ENCODE measurements around the gene OR2T3.
"Not testable (repeated sequence)": the region's sequence is repeated elsewhere in the genome, so short reads cannot be mapped to it uniquely, and the experiment has no call there.

OR2T3 gene

GRCh38 chr1:248442500-248443277, 30.5 kb upstream of the OR2T3 start:
- WGBS, 2 experiments (ENCODE audit: insufficient coverage in 2 of 2), result no CpG with 5 or more reads among the region's 2 CpGs
- not testable (repeated sequence) for H3K27ac ChIP-seq (ENCODE audit: low read depth, low read length, severe bottlenecking); H3K4me3 ChIP-seq (ENCODE audit: extremely low read depth, insufficient read depth, low read length, poor library complexity, severe bottlenecking); H3K4me1 ChIP-seq (ENCODE audit: control insufficient read depth, insufficient read depth, low read length, poor library complexity, severe bottlenecking); H3K36me3 ChIP-seq (ENCODE audit: control insufficient read depth, insufficient read depth, low read length); H3K9me3 ChIP-seq (ENCODE audit: control insufficient read depth, low read length)

DNA sequence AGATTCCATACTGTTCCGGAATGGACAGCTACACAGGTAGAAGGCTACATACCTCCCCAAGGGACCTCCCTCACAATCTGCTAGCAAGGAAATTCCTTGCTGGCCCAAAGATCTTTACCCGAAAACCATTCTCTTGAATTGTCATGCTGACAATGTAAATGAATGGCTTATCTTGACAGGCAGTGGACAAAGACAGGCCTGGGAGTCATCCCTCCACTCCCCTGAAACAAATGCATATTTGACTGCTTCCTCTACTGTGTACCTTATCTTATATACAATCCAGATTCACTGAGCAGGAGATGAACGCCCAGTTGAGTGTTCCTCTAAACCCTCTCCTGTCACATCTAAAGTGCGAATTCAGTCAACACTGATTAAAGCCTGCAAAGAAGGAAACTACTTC, 28.5 kb upstream of the OR2T3 start:
- H3K4me3 ChIP-seq (ENCODE audit: extremely low read depth, insufficient read depth, low read length, poor library complexity, severe bottlenecking); H3K4me1 ChIP-seq (ENCODE audit: control insufficient read depth, insufficient read depth, low read length, poor library complexity, severe bottlenecking); H3K9me3 ChIP-seq (ENCODE audit: control insufficient read depth, low read length); H3K36me3 ChIP-seq (ENCODE audit: control insufficient read depth, insufficient read depth, low read length); H3K27ac ChIP-seq (ENCODE audit: low read depth, low read length, severe bottlenecking): not testable (repeated sequence)
- WGBS, 2 experiments (ENCODE audit: insufficient coverage in 2 of 2), result 74 to 94% methylated on average over 2 of the region's 4 CpGs

DNA sequence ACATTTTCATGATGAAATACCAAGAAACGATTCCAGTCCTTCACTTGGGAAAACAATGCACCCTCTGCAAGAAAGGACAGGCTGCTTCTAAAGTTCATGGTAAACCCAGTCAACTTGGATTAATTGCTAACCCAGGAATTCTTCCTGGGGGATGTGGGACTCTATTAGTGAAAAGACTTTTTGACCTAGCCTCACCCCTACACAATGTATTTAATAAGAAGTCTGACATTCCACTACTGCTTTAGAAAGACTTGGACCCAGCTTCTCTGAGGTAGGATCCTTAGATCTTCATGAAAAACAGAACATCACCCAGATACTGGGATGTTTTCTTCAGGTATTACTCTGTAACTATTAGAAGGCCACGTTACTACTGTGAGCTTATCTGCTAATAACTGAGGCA, 27.8 kb upstream of the OR2T3 start, which contains the start of gene OR2T2:
Gene OR2T2 (plus strand): TSS at position 239 of the 400 bp plus-strand sequence. CDS start 7,161 bp downstream, outside the sequence.
- not testable (repeated sequence) for H3K9me3 ChIP-seq (ENCODE audit: control insufficient read depth, low read length); H3K36me3 ChIP-seq (ENCODE audit: control insufficient read depth, insufficient read depth, low read length); H3K27ac ChIP-seq (ENCODE audit: low read depth, low read length, severe bottlenecking); H3K4me3 ChIP-seq (ENCODE audit: extremely low read depth, insufficient read depth, low read length, poor library complexity, severe bottlenecking); H3K4me1 ChIP-seq (ENCODE audit: control insufficient read depth, insufficient read depth, low read length, poor library complexity, severe bottlenecking)
- WGBS, 2 experiments (ENCODE audit: insufficient coverage in 2 of 2), result no CpG with 5 or more reads among the region's 2 CpGs

- not testable (repeated sequence) for H3K36me3 ChIP-seq (ENCODE audit: control insufficient read depth, insufficient read depth, low read length); H3K9me3 ChIP-seq (ENCODE audit: control insufficient read depth, low read length); H3K4me1 ChIP-seq (ENCODE audit: control insufficient read depth, insufficient read depth, low read length, poor library complexity, severe bottlenecking); H3K27ac ChIP-seq (ENCODE audit: low read depth, low read length, severe bottlenecking); H3K4me3 ChIP-seq (ENCODE audit: extremely low read depth, insufficient read depth, low read length, poor library complexity, severe bottlenecking)
- no CpG with 5 or more reads among the region's 4 CpGs for WGBS, 2 experiments (ENCODE audit: insufficient coverage in 2 of 2)
Measured at GRCh38 chr1:248448409-248449074, 24.6 kb upstream of the OR2T3 start.

DNA sequence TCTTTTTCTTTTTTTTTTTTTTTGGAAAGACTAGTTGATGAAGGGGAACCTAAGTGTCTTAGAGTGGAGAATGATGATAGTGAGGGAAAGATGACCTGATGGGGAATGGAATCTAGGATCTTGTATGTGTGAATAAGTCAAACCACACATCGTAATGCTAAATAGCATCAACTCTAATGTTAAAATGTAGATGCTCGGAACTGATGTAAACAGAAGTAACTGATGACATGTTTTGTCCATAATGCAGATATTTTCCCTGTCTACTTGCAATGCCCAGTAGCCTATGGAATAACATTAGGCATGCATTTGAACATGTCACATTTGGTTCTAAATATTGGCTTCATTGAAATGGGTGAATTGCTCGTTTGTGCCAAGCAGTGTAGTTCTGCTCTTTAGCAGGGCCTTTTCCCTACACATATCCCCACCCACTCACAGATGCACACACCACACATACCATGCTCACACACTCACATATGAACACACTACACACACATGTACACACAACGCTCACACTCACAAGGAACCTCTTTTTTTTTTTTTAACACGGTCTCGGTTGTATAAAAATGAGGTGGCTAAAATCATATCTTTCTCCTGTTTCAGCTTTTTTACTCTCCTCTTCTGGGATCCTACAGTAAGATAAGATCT, 23.2 kb upstream of the OR2T3 start:
- no CpG with 5 or more reads among the region's 6 CpGs for WGBS, 2 experiments (ENCODE audit: insufficient coverage in 2 of 2)
- H3K27ac ChIP-seq (ENCODE audit: low read depth, low read length, severe bottlenecking); H3K36me3 ChIP-seq (ENCODE audit: control insufficient read depth, insufficient read depth, low read length); H3K9me3 ChIP-seq (ENCODE audit: control insufficient read depth, low read length); H3K4me1 ChIP-seq (ENCODE audit: control insufficient read depth, insufficient read depth, low read length, poor library complexity, severe bottlenecking); H3K4me3 ChIP-seq (ENCODE audit: extremely low read depth, insufficient read depth, low read length, poor library complexity, severe bottlenecking): not testable (repeated sequence)

DNA sequence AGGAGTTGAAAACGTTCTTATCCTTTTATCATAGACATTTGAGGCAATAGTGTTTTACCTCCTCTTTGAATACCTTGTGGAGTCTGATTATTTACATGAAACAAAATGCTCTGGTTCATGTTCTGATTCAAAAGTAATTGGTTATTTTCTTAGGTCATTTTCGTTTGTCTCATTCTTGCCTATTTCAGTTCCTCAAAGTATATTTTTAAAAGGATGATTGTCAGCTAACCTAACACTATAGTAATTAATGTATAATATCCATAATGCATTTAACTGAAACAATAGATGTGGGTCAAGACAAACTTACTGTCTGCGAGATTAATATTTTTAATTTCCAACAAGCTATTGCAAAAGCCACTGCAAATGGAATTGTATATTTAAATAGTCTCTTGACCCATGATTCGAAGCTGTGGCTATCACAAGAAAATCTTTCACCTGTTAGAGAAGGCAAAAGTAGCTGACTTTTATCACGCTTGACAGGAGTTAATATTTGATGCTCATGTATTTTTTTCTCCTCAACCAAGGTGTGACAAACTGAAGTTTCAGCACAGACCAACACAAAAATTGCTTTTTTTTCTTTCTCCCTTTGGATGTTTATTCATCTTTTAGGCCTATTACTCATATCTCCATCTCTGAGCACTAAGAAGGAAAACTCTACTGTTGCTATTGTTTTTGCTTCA, 22.5 kb upstream of the OR2T3 start:
- not testable (repeated sequence) for H3K4me3 ChIP-seq (ENCODE audit: extremely low read depth, insufficient read depth, low read length, poor library complexity, severe bottlenecking); H3K27ac ChIP-seq (ENCODE audit: low read depth, low read length, severe bottlenecking); H3K9me3 ChIP-seq (ENCODE audit: control insufficient read depth, low read length); H3K4me1 ChIP-seq (ENCODE audit: control insufficient read depth, insufficient read depth, low read length, poor library complexity, severe bottlenecking); H3K36me3 ChIP-seq (ENCODE audit: control insufficient read depth, insufficient read depth, low read length)
- no CpG with 5 or more reads among the region's 5 CpGs for WGBS, 2 experiments (ENCODE audit: insufficient coverage in 2 of 2)

DNA sequence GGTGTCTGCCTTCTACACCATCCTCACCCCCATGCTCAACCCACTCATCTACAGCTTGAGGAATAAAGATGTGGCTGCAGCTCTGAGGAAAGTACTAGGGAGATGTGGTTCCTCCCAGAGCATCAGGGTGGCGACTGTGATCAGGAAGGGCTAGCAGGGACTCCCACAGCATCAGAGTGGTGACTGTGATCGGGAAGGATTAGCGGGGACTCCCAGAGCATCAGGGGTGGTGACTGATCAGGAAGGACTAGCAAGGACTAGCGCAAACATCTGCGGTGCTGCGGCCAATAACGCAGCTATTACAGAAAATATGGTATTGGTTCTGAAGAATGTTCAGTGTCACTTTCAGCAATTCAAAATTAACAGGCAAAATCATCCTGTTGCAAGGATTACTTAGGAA, 19.5 kb upstream of the OR2T3 start:
- WGBS, 2 experiments (ENCODE audit: insufficient coverage in 2 of 2), result 33 to 70% methylated on average over 1 to 5 of the region's 7 CpGs
- H3K36me3 ChIP-seq (ENCODE audit: control insufficient read depth, insufficient read depth, low read length); H3K27ac ChIP-seq (ENCODE audit: low read depth, low read length, severe bottlenecking); H3K4me3 ChIP-seq (ENCODE audit: extremely low read depth, insufficient read depth, low read length, poor library complexity, severe bottlenecking); H3K4me1 ChIP-seq (ENCODE audit: control insufficient read depth, insufficient read depth, low read length, poor library complexity, severe bottlenecking); H3K9me3 ChIP-seq (ENCODE audit: control insufficient read depth, low read length): not testable (repeated sequence)

GRCh38 chr1:248455045-248455444, 18.1 kb upstream of the OR2T3 start:
- H3K27ac ChIP-seq (ENCODE audit: low read depth, low read length, severe bottlenecking); H3K4me1 ChIP-seq (ENCODE audit: control insufficient read depth, insufficient read depth, low read length, poor library complexity, severe bottlenecking); H3K4me3 ChIP-seq (ENCODE audit: extremely low read depth, insufficient read depth, low read length, poor library complexity, severe bottlenecking); H3K36me3 ChIP-seq (ENCODE audit: control insufficient read depth, insufficient read depth, low read length): not testable (repeated sequence)
- no CpG with 5 or more reads among the region's 4 CpGs for WGBS, 2 experiments (ENCODE audit: insufficient coverage in 2 of 2)
- peaks cover 14% of the 10 kb centered on the region for H3K9me3 ChIP-seq (ENCODE audit: control insufficient read depth, low read length)

DNA sequence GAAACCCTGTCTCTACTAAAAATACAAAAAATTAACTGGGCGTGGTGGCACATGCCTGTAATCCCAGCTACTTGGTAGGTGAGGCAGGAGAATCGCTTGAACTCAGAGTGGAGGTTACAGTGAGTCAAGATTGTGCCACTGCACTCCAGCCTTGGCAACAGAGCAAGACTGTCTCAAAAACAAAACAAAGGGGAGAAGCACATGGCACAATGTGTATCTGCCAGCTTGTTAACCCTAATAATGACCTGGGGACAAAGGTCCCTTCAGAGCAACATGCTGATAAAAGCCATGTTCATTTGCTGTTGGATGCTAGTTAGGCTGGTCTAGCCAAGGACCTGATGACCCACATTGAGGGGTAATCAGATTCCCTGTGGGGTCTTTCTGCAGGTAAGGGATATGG, 16.5 kb upstream of the OR2T3 start:
- no CpG with 5 or more reads among the region's 2 CpGs for WGBS, 2 experiments (ENCODE audit: insufficient coverage in 2 of 2)
- not testable (repeated sequence) for H3K4me1 ChIP-seq (ENCODE audit: control insufficient read depth, insufficient read depth, low read length, poor library complexity, severe bottlenecking); H3K36me3 ChIP-seq (ENCODE audit: control insufficient read depth, insufficient read depth, low read length); H3K4me3 ChIP-seq (ENCODE audit: extremely low read depth, insufficient read depth, low read length, poor library complexity, severe bottlenecking); H3K27ac ChIP-seq (ENCODE audit: low read depth, low read length, severe bottlenecking)
- peaks cover 14% of the 10 kb centered on the region for H3K9me3 ChIP-seq (ENCODE audit: control insufficient read depth, low read length)

DNA sequence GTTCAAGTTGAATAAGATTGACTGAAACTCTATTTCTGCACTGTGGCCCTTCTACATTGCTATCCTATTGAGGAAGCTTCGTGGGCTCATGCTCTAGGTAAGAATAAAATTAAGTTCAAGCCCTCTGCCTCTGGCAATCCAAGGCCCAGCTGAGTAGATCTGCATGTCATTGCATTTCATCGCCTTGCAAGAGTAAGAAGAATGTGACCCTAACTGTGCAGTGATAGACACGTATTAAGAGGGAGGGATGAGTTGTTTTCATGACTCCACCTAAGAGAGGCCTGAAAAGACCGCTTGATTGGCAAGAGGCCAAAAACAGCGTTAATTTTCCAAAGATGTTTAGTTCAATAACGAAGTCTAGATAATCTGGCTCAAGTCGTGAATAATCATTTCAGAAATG, 14.0 kb upstream of the OR2T3 start:
- H3K4me3 ChIP-seq (ENCODE audit: extremely low read depth, insufficient read depth, low read length, poor library complexity, severe bottlenecking); H3K27ac ChIP-seq (ENCODE audit: low read depth, low read length, severe bottlenecking); H3K4me1 ChIP-seq (ENCODE audit: control insufficient read depth, insufficient read depth, low read length, poor library complexity, severe bottlenecking); H3K36me3 ChIP-seq (ENCODE audit: control insufficient read depth, insufficient read depth, low read length): not testable (repeated sequence)
- H3K9me3 ChIP-seq (ENCODE audit: control insufficient read depth, low read length), result peaks cover 27% of the 10 kb centered on the region
- 51 to 58% methylated on average over 3 of the region's 7 CpGs for WGBS, 2 experiments (ENCODE audit: insufficient coverage in 2 of 2)

Measured in mesodermal cell (in vitro differentiated cells).